Measurements from ENCODE around the gene FMNL2.

Gene FMNL2

GRCh38 chr2:152565884-152566727 lies 231.1 kb downstream of the FMNL2 start:
- no peak for DNase-seq (ENCODE audit: insufficient read length, low spot score)
- TF ChIP-seq CTCF (IDR thresholded peaks at IDR 0.05; ENCODE audit: insufficient read depth, missing control alignments): no peak
- FAIRE-seq: no peak

GRCh38 chr2:152566728-152567069 lies 231.7 kb downstream of the FMNL2 start:
- TF ChIP-seq CTCF (IDR thresholded peaks at IDR 0.05; ENCODE audit: insufficient read depth, missing control alignments): no peak
- DNase-seq (ENCODE audit: insufficient read length, low spot score) (no peak), FAIRE-seq (no peak)

- DNase-seq (ENCODE audit: insufficient read length, low spot score) (no peak), FAIRE-seq (no peak)
- no peak for TF ChIP-seq CTCF (IDR thresholded peaks at IDR 0.05; ENCODE audit: insufficient read depth, missing control alignments)
Measured at GRCh38 chr2:152568531-152568930, 233.6 kb downstream of the FMNL2 start.

- TF ChIP-seq CTCF (IDR thresholded peaks at IDR 0.05; ENCODE audit: insufficient read depth, missing control alignments): no peak
- FAIRE-seq (no peak), DNase-seq (ENCODE audit: insufficient read length, low spot score) (no peak)
Measured at GRCh38 chr2:152569186-152569585, 234.2 kb downstream of the FMNL2 start.

- DNase-seq (ENCODE audit: insufficient read length, low spot score): no peak
- FAIRE-seq: no peak
- no peak for TF ChIP-seq CTCF (IDR thresholded peaks at IDR 0.05; ENCODE audit: insufficient read depth, missing control alignments)
Measured at GRCh38 chr2:152571048-152571766, 236.2 kb downstream of the FMNL2 start.

GRCh38 chr2:152572031-152572430 lies 237.1 kb downstream of the FMNL2 start:
- DNase-seq (ENCODE audit: insufficient read length, low spot score) (no peak), FAIRE-seq (no peak)
- no peak for TF ChIP-seq CTCF (IDR thresholded peaks at IDR 0.05; ENCODE audit: insufficient read depth, missing control alignments)

- no peak for FAIRE-seq
- no peak for TF ChIP-seq CTCF (IDR thresholded peaks at IDR 0.05; ENCODE audit: insufficient read depth, missing control alignments)
- no peak for DNase-seq (ENCODE audit: insufficient read length, low spot score)
Measured at GRCh38 chr2:152573168-152573567, 238.2 kb downstream of the FMNL2 start.
